GM18499 (cell line): ENCODE results near the gene ICA1.
"Not testable (repeated sequence)": the region's sequence is repeated elsewhere in the genome, so short reads cannot be mapped to it uniquely, and the experiment has no call there.

Experiments
- ATAC-seq: cut with Tn5 transposase; IDR thresholded peaks from one replicate; pipeline ENCODE4 v1.9.1; 2021; ENCODE audit warnings: moderate number of reproducible peaks; ENCODE audit not compliant: insufficient read depth, unreplicated experiment

ICA1 gene

DNA sequence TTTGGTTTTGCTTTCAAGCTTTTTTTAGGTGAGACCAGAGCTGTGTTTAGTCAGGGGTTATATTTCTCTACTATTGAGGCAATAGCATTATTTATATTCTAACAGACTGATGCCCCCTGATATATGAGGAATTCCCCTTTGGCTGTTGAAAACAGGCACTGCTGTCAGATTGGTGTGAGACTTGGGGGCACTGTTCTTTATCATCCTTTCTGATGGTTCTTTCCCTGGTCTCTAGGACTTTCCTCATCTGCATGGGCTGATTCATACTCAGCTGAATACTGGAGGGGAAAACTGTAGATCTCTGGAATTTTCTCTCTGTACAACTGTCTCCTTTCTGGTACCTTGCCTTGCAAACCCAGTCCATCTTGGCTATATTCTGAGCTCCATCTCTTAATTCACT is 10.0 kb upstream of the ICA1 start:
- no peak for ATAC-seq

DNA sequence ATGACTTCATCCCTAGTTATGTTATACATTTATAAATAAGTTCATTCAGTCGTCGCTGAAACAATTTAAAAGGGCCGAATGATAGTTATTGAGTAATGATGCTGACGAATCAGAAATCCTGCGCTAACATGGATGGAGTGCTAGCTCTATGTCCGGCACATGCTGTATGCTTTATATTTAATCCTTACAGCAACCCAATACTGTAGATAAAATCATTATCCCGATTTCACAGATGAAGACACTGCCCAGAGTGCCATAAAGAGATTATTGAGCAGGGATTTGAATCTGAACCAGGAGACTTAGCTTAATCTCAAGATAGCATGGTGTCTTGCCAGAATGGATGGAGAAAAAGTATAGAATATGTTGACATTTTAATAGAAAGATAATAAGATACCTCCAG is 1.1 kb upstream of the ICA1 start:
- ATAC-seq = no peak

DNA sequence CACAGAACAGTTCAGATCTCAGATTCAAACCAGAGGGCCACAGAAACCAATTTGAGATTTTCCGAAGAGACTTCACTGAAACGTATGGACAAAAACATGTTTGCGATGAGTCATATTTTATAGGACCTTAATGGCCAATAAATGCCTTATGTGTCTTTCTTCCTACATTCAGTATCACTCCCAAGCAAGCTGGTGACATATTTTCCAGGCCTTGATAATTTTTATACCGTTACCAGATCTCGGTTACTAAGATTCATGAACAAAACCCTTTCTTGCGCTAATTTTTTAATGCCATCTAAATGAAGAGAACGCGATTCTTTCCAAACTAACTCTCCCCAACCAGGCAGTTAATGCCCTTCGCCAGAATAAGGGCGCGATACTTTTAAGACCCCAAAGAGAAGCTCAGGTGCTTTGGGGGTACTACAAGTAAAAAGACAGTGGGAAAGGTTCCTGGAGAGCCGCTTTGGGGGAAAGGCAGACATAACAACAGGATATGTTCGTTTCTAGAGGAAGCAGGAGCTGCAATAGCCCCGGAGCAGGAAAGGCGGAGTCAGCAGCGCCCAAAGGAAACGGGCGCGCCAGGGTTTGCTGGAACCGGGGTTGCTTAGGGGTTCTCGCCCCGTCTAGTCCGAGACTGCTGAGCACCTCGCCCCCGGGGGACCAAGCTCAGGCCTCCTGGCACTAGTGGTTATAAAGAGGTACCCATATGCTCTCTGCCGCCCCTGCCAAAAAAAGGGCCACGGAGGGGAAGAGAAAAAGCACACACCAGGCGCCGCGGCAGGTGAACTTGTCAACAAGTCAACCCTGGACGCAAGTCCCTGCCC is 884 bp downstream of the ICA1 start:
- no peak for ATAC-seq

DNA sequence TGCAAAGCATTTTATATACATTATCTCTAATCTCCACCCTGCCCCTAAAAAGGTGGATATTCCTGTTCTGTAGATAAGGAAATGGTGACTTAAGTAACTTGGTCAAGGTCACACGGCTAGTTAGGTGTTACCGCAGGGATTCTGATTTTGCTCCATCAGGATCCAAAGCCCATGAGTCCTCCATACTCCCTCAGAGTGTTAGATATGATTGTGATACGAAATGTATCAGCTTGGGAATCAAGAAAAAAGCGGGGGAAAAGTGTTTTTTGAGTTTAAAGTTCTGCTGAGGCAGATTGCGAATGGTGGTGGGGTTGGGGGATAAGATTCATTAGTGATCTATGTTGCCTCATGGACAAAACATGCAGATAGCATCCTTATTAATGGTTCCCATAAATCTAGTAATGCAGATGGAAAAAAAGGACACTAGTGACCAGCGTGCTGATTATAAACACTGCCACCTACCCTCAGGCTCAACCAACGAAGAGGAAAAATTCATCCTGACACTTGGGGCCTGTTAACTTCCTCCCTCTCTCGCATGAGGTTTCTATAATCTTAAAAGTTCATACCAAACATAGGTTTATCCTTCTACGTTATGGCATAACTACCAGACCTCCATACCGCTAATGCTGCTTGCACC is 2.3 kb downstream of the ICA1 start:
- ATAC-seq = no peak

DNA sequence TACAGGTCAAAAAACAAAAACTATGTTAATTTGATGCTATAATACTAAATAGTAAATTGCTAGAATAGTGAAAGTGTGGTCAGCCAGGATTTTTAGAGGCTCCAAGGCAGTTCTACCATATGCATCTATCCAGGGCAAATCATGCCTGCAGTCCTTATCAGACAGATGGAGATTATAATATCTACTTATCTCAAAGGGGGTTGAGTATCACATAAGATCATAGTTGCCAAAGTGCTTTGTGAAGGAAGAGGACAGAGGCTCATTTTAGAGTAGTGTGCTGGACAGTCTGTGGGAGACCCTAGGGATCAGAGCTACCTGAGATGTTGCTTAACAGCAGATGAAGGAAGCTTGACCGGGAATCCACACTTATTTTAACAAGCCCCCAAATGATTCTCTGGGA is 3.2 kb downstream of the ICA1 start:
- ATAC-seq = no peak

DNA sequence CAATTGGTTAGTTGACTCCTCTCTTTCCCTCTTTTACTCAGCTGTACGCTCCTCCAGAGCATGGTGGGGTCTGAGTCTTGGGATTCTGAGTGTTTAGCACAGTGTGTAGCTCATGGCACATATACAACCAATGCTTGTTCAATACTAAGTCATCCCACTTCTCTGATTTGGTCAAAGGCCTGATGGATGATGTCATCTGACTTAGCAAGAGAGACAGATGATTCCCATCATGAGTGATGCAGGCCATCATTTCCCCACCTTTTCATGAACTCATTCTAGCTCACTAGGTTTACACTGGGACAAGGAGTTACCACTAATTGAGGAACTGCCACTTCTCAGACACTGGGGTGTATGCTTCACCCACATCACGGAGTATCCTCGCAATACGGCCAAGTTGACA is 3.8 kb downstream of the ICA1 start:
- no peak for ATAC-seq

DNA sequence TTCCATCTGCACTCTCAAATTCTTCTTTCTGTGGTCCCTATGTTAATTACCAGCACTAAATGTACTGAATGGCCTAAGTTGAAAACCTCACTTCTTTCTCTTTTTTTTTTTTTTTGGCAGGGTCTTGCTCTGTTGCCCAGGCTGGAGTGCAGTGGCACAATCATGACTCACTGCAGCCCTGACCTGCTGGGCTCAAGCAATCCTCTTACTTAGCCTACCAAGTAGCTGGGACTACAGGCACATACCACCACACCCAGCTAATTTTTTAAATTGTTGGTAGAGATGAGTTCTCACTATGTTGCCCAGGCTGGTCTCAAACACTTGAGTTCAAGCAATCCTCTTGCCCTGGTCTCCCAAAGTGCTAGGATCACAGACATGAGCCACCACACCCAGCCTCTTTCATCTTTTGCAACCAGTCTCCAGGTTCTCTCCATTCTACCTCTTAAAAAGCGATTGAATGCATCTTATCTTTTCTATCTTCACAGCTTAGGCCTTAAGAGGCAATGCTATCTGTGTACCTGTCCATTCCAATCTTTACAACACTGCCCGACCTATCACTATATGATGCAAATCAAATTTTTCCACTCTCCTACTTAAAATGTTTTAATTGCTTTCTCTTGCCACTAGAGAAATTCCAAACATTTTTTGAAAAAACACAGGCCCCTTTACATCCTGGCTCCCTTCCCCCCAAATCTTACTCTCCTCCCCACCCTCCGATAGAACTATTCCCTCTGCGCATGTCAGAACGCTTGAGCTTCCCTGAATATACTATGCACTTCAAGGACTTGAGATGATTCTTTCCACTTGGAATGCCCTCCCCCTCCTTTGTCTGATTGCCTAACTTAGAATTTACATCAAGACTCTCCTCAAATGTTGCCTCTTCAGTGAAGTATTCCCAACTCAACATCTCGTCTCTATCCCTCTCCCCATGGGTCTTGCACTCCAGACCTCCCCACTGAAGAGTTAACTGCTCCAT is 6.0 kb downstream of the ICA1 start:
- ATAC-seq = no peak

DNA sequence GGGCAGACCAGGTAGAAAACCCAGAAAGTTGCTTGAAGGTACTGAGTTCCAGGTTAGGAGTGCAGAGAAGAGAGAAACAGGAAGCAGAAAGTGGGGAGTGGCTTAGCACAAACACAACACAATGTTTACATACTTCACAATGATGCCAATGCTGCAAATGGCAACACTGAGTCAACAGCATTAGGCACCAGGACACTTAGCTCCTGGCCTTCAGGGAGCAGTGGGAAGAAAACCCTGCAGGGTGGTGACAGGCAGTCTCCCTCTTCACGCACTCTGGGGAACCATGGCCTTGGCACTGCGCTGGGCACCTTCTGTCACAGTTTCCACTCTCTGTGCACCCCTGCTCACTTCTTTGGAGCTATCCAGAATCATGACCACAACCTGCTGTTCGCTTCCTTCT is 7.3 kb downstream of the ICA1 start:
- ATAC-seq = no peak

DNA sequence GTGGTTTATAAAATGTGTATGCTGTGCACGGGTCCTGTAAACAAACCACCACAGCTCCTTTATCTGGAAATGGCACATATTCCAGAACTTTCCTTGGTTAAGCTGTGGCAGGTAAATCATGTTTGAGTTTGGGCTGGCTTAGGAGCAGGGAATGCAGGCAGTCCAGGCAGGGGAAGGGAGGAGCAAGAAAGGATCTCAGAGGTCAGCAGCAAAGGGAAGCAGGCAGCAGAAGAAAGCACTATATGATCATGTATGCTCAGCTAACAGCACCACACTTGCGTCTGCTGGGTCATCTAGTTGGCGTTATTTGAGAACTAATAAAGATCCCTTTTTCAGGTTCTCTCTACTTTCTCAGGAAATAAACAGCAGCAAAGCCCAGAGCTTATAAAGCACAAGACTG is 7.8 kb downstream of the ICA1 start:
- no peak for ATAC-seq

DNA sequence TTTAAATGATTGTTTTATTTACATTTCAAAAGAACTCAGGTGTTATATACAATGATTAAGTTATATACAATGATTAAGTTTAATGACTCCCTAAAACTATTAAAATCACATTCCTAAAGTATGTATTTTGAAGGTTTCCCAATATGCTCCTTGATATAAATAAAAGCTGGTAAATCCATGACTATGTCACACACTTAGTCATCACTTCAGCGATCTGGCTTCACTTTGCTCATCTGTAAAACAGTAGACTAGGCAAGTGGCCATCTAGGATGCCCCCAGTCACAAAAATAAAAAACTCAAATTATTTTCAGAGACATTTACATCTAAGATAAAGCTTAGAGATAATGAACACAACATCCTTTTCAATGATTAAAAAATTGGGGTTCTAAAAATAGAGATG is 10.8 kb downstream of the ICA1 start:
- ATAC-seq = no peak

DNA sequence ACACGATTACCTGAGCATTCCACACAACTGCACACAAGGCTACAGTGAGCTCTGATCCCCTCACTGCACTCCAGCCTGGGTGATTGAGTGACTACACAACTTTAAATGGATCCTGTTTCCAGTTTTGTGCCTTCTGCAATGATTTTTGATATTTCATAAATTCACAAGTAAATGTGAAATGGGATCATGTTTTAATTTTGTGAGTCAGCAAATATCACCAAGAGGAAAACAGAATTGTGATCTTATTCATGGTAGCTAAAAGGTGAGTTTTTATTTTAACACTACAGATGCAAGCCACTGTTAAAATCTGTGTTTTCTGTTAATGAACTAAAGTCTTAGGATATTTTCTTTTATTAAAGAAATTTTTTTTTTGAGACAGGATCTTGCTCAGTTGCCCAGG is 11.4 kb downstream of the ICA1 start:
- no peak for ATAC-seq

DNA sequence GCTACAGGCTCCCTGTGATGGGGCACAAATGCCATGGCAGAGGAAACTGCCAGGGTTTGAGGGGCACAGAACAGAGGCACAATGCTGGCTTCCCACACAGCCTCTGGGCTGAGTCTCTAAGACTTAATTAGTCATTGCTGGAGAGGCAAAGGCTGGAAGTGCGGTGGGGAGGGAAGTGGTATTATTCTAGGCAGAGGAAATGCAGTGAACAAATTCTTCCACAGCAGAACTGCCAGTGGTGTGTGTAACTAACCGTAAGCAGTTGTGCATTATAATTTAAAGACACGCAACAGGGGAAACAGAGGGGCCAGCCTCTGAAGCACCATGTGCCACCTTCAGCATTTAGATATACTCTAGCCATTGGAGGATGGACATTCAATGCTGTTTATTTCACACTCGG is 12.8 kb downstream of the ICA1 start:
- no peak for ATAC-seq

DNA sequence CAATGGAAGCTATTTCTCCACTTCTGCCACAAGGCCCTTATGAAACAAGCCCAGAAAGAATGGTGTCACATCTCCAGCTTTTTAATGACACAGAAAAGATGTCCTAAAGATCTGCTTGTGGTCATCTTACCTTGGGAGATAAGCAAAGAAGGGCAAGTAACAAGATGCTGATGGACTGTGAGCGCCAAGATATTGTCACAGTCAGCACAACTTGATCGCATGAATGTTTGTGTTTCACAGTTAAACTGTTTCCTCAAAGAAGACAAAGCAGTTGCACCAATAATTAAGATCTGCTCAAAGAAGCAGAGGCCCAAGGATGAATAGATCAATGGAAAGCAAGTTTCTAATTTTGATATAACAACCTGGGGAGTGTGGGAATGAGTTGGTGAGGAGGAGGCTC is 15.9 kb downstream of the ICA1 start:
- no peak for ATAC-seq

DNA sequence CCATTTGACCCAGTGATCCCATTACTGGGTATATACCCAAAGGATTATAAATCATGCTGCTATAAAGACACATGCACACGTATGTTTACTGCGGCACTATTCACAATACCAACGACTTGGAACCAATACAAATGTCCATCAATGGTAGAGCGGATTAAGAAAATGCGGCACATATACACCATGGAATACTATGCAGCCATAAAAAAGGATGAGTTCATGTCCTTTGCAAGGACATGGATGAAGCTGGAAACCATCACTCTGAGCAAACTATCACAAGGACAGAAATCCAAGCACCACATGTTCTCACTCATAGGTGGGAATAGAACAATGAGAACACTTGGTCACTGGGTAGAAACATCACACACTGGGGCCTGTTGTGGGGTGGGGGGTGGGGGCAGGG is 16.9 kb downstream of the ICA1 start:
- not testable (repeated sequence) for ATAC-seq

DNA sequence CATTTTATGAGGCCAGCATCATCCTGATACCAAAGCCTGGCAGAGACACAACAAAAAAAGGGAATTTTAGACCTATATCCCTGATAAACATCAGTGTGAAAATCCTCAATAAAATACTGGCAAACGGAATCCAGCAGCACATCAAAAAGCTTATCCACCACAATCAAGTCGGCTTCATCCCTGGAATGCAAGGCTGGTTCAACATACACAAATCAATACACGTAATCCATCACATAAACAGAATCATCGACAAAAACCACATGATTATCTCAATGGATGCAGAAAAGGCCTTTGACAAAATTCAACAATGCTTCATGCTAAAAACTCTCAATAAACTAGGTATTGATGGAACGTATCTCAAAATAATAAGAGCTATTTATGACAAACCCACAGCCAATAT is 18.9 kb downstream of the ICA1 start:
- ATAC-seq = not testable (repeated sequence)

DNA sequence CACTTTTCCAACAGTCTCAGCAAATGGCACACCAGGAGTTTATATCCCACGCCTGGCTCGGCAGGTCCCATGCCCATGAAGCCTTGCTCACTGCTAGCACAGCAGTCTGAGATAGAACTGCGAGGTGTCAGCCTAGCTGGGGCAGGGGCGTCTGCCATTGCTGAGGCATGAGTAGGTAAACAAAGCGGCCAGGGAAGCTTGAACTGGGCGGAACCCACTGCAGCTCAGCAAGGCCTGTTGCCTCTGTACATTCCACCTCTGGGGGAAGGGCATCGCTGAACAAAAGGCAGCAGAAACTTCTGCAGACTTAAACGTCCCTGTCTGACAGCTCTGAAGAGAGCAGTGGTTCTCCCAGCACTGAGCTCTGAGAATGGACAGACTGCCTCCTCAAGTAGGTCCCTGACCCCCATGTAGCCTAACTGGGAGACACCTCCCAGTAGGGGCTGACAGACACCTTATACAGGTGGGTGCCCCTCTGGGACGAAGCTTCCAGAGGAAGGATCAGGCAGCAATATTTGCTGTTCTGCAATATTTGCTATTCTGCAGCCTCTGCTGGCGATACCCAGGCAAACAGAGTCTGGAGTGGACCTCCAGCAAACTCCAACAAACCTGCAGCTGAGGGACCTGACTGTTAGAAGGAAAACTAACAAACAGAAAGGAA is 22.1 kb downstream of the ICA1 start:
- ATAC-seq = not testable (repeated sequence)

DNA sequence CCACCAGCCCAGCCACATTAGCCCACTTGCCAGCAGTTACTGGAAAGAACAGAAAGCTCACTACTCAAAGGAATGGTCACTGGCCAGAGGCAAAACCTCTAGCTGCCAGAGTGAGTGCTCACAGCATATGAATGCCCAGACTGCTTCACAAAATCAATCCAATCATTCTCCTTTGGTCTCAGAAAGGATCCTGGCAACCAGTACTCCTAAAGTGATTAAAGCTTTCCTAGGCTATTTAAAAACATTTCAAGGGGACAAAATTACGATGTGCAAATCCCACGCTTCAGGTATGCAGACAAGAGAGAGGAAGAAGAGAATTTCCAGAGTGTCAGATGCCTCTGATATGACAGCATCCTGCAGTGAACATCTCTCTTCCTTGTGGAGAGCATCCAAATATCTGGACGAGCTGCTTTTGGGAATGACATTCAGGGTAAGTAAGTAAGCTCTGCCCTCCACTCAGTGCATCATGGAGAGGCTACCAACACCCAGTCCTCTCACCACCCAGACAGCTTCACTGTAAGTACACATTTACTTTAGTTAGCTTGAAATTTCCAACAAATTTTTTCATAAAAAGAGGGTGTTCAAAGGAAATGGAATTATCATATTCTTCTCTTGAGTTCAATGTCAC is 25.1 kb downstream of the ICA1 start:
- no peak for ATAC-seq

DNA sequence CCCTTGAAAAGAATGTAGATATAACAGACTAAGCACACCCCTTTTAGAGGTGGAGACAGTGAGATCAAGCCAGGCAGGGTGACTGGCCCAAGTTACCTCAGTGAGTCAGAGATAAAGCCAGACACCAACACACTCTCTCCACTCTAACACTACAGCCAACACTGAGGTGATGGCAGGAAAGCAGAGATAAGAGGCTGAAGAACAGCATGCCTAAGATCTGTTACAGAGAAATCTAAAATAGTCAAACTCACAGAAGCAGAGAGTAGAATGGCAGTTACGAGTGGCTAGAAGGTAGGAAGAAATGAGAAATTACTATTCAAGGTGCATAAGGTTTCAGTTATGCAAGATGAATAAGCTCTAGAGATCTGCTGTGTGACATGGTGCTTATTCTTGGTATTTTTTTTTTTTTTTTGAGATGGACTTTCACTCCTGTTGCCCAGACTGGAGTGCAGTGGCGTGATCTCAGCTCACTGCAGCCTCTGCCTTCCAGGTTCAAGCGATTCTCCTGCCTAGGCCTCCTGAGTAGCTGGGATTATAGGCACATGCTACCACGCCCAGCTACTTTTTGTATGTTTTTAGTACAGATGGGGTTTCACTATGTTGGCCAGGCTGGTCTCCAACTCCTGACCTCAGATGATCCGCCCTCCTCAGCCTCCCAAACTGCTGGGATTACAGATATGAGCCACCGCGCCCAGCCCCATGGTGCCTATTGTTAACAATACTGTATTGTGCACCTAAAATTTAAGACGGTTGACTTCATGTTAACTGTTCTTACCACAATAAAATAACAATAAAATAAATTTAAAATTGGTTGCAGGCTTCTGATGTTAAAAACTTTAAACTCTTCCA is 28.7 kb downstream of the ICA1 start:
- no peak for ATAC-seq

DNA sequence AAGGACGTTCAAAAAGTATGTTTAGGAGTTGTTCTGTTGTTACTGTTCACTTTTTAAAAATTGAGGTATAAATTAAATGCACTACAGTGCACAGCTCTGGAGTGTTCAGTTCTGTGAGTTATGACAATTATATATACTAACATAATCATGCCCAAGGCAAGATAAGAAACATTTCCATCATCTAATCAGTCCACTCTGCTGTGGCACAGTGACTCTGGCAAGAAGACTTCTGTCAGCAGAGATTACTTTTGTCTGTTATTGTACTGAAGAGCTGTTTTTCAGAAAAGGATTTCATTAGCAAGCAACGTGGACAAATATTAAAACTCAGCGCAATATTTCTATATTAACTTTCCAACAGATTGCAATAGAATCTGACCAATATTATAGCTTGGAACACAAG is 32.0 kb downstream of the ICA1 start:
- no peak for ATAC-seq
